CD4-positive, alpha-beta memory T cell (primary cell): Measurements from ENCODE around the gene C6orf132. TPM values are rescaled to one million over a fixed set of nuclear protein-coding genes. Genes with fewer than 3 reads are reported as not detected.

Source experiments
- CTCF ChIA-PET: fragments of 350-600 bp; sonication (Branson Sonifier 250); formaldehyde crosslinking; loops from one replicate; lab custom pipeline; 2021; ENCODE audit warnings: inconsistent platforms; ENCODE audit not compliant: partially characterized antibody; lab: Charles Lee
- POLR2A ChIA-PET: fragments of 350-600 bp; sonication (Branson Sonifier 250); formaldehyde crosslinking; loops from one replicate; lab custom pipeline; 2021; ENCODE audit not compliant: partially characterized antibody; lab: Charles Lee
- DNase-seq, 5 donors: peaks; one replicate each; pipeline versions ENCODE4 v3.0.0 to v3.0.0-alpha.2; 2020 to 2022; ENCODE audit warnings: mixed read lengths in 1 of 5
- H3K27ac ChIP-seq: one replicate; pipeline ENCODE4 v1.7.0; 2013; ENCODE audit warnings: low read depth, low read length
- H3K27me3 ChIP-seq: 2 replicates; pipeline ENCODE4 v1.7.0; 2013; ENCODE audit warnings: mild to moderate bottlenecking, low read length, moderate library complexity; ENCODE audit not compliant: insufficient read depth
- H3K36me3 ChIP-seq: 2 replicates; pipeline ENCODE4 v1.7.0; 2013; ENCODE audit warnings: mild to moderate bottlenecking, low read length, moderate library complexity; ENCODE audit not compliant: insufficient read depth
- H3K4me1 ChIP-seq: 2 replicates; pipeline ENCODE4 v1.7.0; 2013; ENCODE audit warnings: mild to moderate bottlenecking, low read length, moderate library complexity; ENCODE audit not compliant: insufficient read depth
- H3K4me3 ChIP-seq, 2 donors: one replicate each; pipeline ENCODE4 v1.7.0; 2013; ENCODE audit warnings: low read length in 2 of 2, mild to moderate bottlenecking in 1 of 2
- H3K9me3 ChIP-seq, 2 donors: one replicate each; pipeline ENCODE4 v1.7.0; 2013; ENCODE audit warnings: low read length in 2 of 2, control low read depth in 1 of 2; ENCODE audit not compliant: control insufficient read depth in 1 of 2
- H3K27ac Mint-ChIP-seq, 7 donors: one replicate each; pipeline ENCODE4 v1.8.0; 2020 to 2021; ENCODE audit warnings: mixed read lengths in 7 of 7, mild to moderate bottlenecking in 6 of 7, inconsistent platforms in 3 of 7, moderate library complexity in 3 of 7
- H3K27me3 Mint-ChIP-seq, 2 donors: one replicate each; pipeline ENCODE4 v1.8.0; 2020 to 2021; ENCODE audit warnings: mixed read lengths in 2 of 2
- H3K36me3 Mint-ChIP-seq, 2 donors: one replicate each; pipeline ENCODE4 v1.8.0; 2020 to 2021; ENCODE audit warnings: mixed read lengths in 2 of 2, inconsistent platforms in 1 of 2, mild to moderate bottlenecking in 1 of 2
- H3K4me1 Mint-ChIP-seq, 4 donors: one replicate each; pipeline ENCODE4 v1.8.0; 2020 to 2021; ENCODE audit warnings: mixed read lengths in 4 of 4, mild to moderate bottlenecking in 1 of 4
- H3K4me3 Mint-ChIP-seq, 8 donors: one replicate each; pipeline ENCODE4 v1.8.0; 2020 to 2021; ENCODE audit warnings: mixed read lengths in 8 of 8, mild to moderate bottlenecking in 7 of 8, moderate library complexity in 6 of 8, inconsistent platforms in 3 of 8
- H3K9me3 Mint-ChIP-seq, 8 donors: one replicate each; pipeline ENCODE4 v1.8.0; 2020 to 2021; ENCODE audit warnings: mixed read lengths in 8 of 8, mild to moderate bottlenecking in 5 of 8, inconsistent platforms in 3 of 8, moderate library complexity in 1 of 8
- intact Hi-C: fragments of 100-400 bp; cut with micrococcal nuclease; formaldehyde crosslinking; loops from one replicate; pipeline ENCODE4 v1.15.1; 2023
- polyA plus RNA-seq, 2 donors: library from polyadenylated mRNA; unstranded; fragments of 300-500 nt; fragmentation: Illumina TruSeq; gene quantifications; one replicate each; pipeline ENCODE4 v1.2.3, GENCODE V29; 2021
- total RNA-seq, 2 experiments: library from RNA; stranded (reverse); gene quantifications; one replicate each; pipeline ENCODE4 v1.2.3, GENCODE V29; 2021

The C6orf132 gene
- total and polyA plus RNA-seq, 4 experiments from 2014 or later, result not detected

- peaks cover 0 to 4% (median 1%) of the 10 kb centered on the region in 4 donors for H3K4me1 Mint-ChIP-seq
- DNase-seq, result no peak
- intact Hi-C loops, result no loop called here
- Histone ChIP-seq H3K4me3 (no peak overlapping the region), H3K36me3 (peaks cover 40% of the 10 kb centered on the region), H3K27ac (no peak overlapping the region), H3K27me3 (no peaks in the 10 kb centered on the region), H3K4me1 (no peaks in the 10 kb centered on the region), H3K9me3 (no peaks in the 10 kb centered on the region)
- no peaks in the 10 kb centered on the region for H3K27me3 Mint-ChIP-seq
- no peak overlapping the region for H3K27ac Mint-ChIP-seq
- CTCF ChIA-PET, result interaction anchor here (2.1 to 3.4 kb wide), 2 partner anchors 26 to 469 kb away, joined by 8 to 13 read pairs; no protein-coding TSS in a partner anchor
- peaks cover 25 to 60% of the 10 kb centered on the region in 2 donors for H3K36me3 Mint-ChIP-seq
- H3K9me3 Mint-ChIP-seq, result peaks cover 0 to 1% (median 0%) of the 10 kb centered on the region in 8 donors
- H3K4me3 Mint-ChIP-seq, result no peak overlapping the region
- POLR2A ChIA-PET, result no interaction called here
Measured at GRCh38 chr6:42078386-42078785, 64.0 kb downstream of the C6orf132 start.

GRCh38 chr6:42075159-42075838 lies 67.1 kb downstream of the C6orf132 start:
- POLR2A ChIA-PET, result interaction anchor here (1.2 kb wide), 1 partner anchor 139 kb away, joined by 3 read pairs; no protein-coding TSS in a partner anchor

GRCh38 chr6:42073287-42073686 lies 69.1 kb downstream of the C6orf132 start:
- H3K9me3 Mint-ChIP-seq, result peaks cover 0 to 1% (median 0%) of the 10 kb centered on the region in 8 donors
- Histone ChIP-seq H3K4me3 (no peak overlapping the region), H3K9me3 (no peaks in the 10 kb centered on the region), H3K27me3 (no peaks in the 10 kb centered on the region), H3K4me1 (no peaks in the 10 kb centered on the region), H3K27ac (no peak overlapping the region), H3K36me3 (peaks cover 59% of the 10 kb centered on the region)
- H3K27me3 Mint-ChIP-seq, result no peaks in the 10 kb centered on the region
- no peak for DNase-seq
- CTCF ChIA-PET, result interaction anchor here (0.6 to 3.4 kb wide), 9 partner anchors 23 to 474 kb away, joined by 3 to 12 read pairs (median 5); partner anchors contain the start of gene TAF8
- H3K4me3 Mint-ChIP-seq, result no peak overlapping the region
- H3K4me1 Mint-ChIP-seq, result peaks cover 0 to 4% (median 1%) of the 10 kb centered on the region in 4 donors
- peak overlapping the region in 3 of 7 donors; percentile 63 to 88 (median 83) for H3K27ac Mint-ChIP-seq
- peaks cover 31 to 53% of the 10 kb centered on the region in 2 donors for H3K36me3 Mint-ChIP-seq
- intact Hi-C loops, result no loop called here
- POLR2A ChIA-PET, result interaction anchor here (0.6 kb wide), 1 partner anchor 351 kb away, joined by 3 read pairs; no protein-coding TSS in a partner anchor

More at GRCh38 chr6:42075159-42075838, 67.1 kb downstream of the C6orf132 start:
- Mint-ChIP-seq H3K9me3 (peaks cover 0 to 1% (median 0%) of the 10 kb centered on the region in 8 donors), H3K36me3 (peaks cover 35 to 66% of the 10 kb centered on the region in 2 donors), H3K4me1 (peaks cover 0 to 4% (median 1%) of the 10 kb centered on the region in 4 donors), H3K27ac (peak overlapping the region in 2 of 7 donors; percentile 16 to 24), H3K27me3 (no peaks in the 10 kb centered on the region), H3K4me3 (no peak overlapping the region)
- Histone ChIP-seq H3K27me3 (no peaks in the 10 kb centered on the region), H3K27ac (no peak overlapping the region), H3K36me3 (peaks cover 54% of the 10 kb centered on the region), H3K4me1 (no peaks in the 10 kb centered on the region), H3K9me3 (no peaks in the 10 kb centered on the region), H3K4me3 (no peak overlapping the region)
- intact Hi-C loops, result loop anchor here (1.0 kb wide), 1 partner anchor 91 kb away; no protein-coding TSS in a partner anchor
- peak; percentile 19 to 40 (median 33) for DNase-seq
- CTCF ChIA-PET, result interaction anchor here (1.1 to 3.4 kb wide), 3 partner anchors 8 to 472 kb away, joined by 4 to 12 read pairs (median 5); no protein-coding TSS in a partner anchor

GRCh38 chr6:42071881-42072583 lies 70.4 kb downstream of the C6orf132 start:
- Histone ChIP-seq H3K4me3 (no peak overlapping the region), H3K4me1 (no peaks in the 10 kb centered on the region), H3K9me3 (no peaks in the 10 kb centered on the region), H3K36me3 (peaks cover 61% of the 10 kb centered on the region), H3K27me3 (no peaks in the 10 kb centered on the region), H3K27ac (no peak overlapping the region)
- peaks cover 0 to 1% (median 0%) of the 10 kb centered on the region in 8 donors for H3K9me3 Mint-ChIP-seq
- peak overlapping the region in 5 of 7 donors; percentile 6 to 68 (median 34) for H3K27ac Mint-ChIP-seq
- ChIA-PET POLR2A (no interaction called here), CTCF (interaction anchor here (1.8 to 3.4 kb wide), 4 partner anchors 28 to 225 kb away, joined by 5 to 12 read pairs (median 8); no protein-coding TSS in a partner anchor)
- intact Hi-C loops, result no loop called here
- H3K4me3 Mint-ChIP-seq, result no peak overlapping the region
- peaks cover 26 to 45% of the 10 kb centered on the region in 2 donors for H3K36me3 Mint-ChIP-seq
- H3K27me3 Mint-ChIP-seq, result no peaks in the 10 kb centered on the region
- DNase-seq, result no peak
- H3K4me1 Mint-ChIP-seq, result peaks cover 0 to 4% (median 1%) of the 10 kb centered on the region in 4 donors

- peaks cover 67% of the 10 kb centered on the region for H3K36me3 ChIP-seq
- CTCF ChIA-PET, result interaction anchor here (1.5 kb wide), 1 partner anchor 35 kb away, joined by 5 read pairs; no protein-coding TSS in a partner anchor
- intact Hi-C loops, result no loop called here
Measured at GRCh38 chr6:42068872-42069522, 73.4 kb downstream of the C6orf132 start.

GRCh38 chr6:42068173-42068572 lies 74.2 kb downstream of the C6orf132 start:
- H3K4me1 ChIP-seq, result no peaks in the 10 kb centered on the region
- intact Hi-C loops, result no loop called here
- ChIA-PET CTCF (interaction anchor here (0.6 to 0.7 kb wide), 2 partner anchors 8 to 281 kb away, joined by 3 to 4 read pairs; partner anchors contain the start of gene TOMM6), POLR2A (interaction anchor here (1.6 kb wide), 1 partner anchor 22 kb away, joined by 3 read pairs; no protein-coding TSS in a partner anchor)
- H3K4me3 ChIP-seq, result no peak overlapping the region
- Mint-ChIP-seq H3K27me3 (no peaks in the 10 kb centered on the region), H3K4me1 (peaks cover 0 to 3% (median 1%) of the 10 kb centered on the region in 4 donors), H3K9me3 (no peaks in the 10 kb centered on the region), H3K27ac (no peak overlapping the region), H3K4me3 (no peak overlapping the region), H3K36me3 (peaks cover 25 to 36% of the 10 kb centered on the region in 2 donors)
- H3K27me3 ChIP-seq, result no peaks in the 10 kb centered on the region
- H3K9me3 ChIP-seq, result no peaks in the 10 kb centered on the region
- H3K36me3 ChIP-seq, result peaks cover 64% of the 10 kb centered on the region
- no peak for DNase-seq
- no peak overlapping the region for H3K27ac ChIP-seq

More at GRCh38 chr6:42068872-42069522, 73.4 kb downstream of the C6orf132 start:
- POLR2A ChIA-PET, result no interaction called here
- no peaks in the 10 kb centered on the region for H3K9me3 ChIP-seq
- no peak for DNase-seq
- H3K4me3 ChIP-seq, result no peak overlapping the region
- no peak overlapping the region for H3K27ac ChIP-seq
- no peaks in the 10 kb centered on the region for H3K4me1 ChIP-seq
- Mint-ChIP-seq H3K27me3 (no peaks in the 10 kb centered on the region), H3K4me3 (no peak overlapping the region), H3K36me3 (peaks cover 23 to 38% of the 10 kb centered on the region in 2 donors), H3K27ac (no peak overlapping the region), H3K9me3 (no peaks in the 10 kb centered on the region), H3K4me1 (peaks cover 0 to 3% (median 3%) of the 10 kb centered on the region in 4 donors)
- no peaks in the 10 kb centered on the region for H3K27me3 ChIP-seq
